Retinal pigment epithelial cell (primary cell): ENCODE results near the gene FRS2.

Experiments used
- DNase-seq: peaks from one replicate; pipeline ENCODE4 v3.0.0-alpha.2; 2010; ENCODE audit warnings: low read depth
- H3K4me3 ChIP-seq: 2 replicates; pipeline ENCODE4 v1.5.1; 2011; ENCODE audit warnings: mild to moderate bottlenecking, low read length, control low read depth, moderate library complexity
- CTCF ChIP-seq: conservative IDR thresholded peaks from 2 replicates; pipeline ENCODE4 v1.5.1; 2011; ENCODE audit warnings: low read depth, low read length, control low read depth, inconsistent platforms

FRS2 gene

DNA sequence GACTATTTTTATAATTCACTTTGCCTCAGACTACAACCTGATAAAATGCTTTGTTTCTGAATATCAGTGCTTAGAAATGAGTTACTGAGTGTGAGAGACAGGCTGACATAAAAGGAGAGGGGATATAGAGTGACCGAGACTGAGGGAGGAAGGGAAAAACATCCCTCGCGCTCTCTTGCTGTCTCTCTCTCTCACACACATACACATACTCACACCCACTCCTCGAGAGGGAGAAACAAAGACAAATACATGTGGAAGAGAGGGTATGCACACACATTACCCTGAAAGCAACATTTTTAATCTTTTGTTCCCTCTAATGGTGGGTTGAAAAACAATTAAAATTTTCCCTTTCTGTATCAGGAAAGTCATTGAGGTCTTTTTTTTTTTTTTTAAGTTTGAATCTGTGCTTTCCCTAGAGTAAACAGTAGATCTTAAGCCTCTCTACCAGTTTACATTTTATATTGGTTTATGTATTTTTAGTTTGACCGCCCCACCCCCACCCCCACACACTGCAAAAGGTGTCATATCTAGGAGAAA lies 45.3 kb downstream of the FRS2 start:
- no peak for DNase-seq
- H3K4me3 ChIP-seq: no peak overlapping the region
- no peak for TF ChIP-seq CTCF

DNA sequence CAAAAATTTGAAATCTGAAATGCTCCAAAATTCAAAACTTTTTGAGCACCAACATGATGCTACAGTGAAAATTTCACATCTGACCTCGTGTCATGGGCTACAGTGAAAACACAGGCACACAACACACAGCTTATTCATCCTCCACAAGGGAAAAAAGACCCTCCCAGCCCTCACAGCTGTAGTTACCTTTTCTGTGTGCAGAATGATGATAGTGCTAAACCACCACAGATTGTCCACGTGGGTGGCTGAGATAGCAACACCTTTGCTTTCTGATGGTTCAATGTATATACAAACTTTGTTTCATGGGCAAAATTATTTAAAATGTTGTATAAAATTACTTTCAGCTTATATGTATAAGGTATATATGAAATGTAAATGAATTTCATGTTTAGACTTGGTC lies 46.8 kb downstream of the FRS2 start:
- no peak for DNase-seq
- TF ChIP-seq CTCF: no peak
- no peak overlapping the region for H3K4me3 ChIP-seq

DNA sequence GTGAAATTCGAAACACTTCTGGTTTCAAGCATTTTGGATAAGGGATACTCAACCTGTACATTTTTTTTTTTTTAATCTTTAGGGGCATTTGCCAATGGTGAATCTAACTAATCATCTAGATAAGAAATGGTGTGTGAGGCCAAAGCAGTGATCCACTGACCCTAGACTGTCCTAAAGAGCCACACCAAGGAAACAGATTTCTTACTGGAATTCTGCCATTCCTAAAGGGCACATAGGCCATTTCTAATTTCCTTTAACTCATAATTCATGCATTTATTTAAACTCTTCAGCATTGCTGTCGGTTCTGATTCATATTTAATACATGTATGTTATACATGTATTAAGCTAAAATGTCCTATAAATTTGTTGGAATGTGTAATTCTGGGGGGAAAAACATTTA lies 47.2 kb downstream of the FRS2 start:
- no peak overlapping the region for H3K4me3 ChIP-seq
- no peak for TF ChIP-seq CTCF
- DNase-seq: no peak

GRCh38 chr12:69519871-69520270 lies 49.7 kb downstream of the FRS2 start:
- DNase-seq: peak; percentile 68
- TF ChIP-seq CTCF: no peak
- H3K4me3 ChIP-seq: no peak overlapping the region

DNA sequence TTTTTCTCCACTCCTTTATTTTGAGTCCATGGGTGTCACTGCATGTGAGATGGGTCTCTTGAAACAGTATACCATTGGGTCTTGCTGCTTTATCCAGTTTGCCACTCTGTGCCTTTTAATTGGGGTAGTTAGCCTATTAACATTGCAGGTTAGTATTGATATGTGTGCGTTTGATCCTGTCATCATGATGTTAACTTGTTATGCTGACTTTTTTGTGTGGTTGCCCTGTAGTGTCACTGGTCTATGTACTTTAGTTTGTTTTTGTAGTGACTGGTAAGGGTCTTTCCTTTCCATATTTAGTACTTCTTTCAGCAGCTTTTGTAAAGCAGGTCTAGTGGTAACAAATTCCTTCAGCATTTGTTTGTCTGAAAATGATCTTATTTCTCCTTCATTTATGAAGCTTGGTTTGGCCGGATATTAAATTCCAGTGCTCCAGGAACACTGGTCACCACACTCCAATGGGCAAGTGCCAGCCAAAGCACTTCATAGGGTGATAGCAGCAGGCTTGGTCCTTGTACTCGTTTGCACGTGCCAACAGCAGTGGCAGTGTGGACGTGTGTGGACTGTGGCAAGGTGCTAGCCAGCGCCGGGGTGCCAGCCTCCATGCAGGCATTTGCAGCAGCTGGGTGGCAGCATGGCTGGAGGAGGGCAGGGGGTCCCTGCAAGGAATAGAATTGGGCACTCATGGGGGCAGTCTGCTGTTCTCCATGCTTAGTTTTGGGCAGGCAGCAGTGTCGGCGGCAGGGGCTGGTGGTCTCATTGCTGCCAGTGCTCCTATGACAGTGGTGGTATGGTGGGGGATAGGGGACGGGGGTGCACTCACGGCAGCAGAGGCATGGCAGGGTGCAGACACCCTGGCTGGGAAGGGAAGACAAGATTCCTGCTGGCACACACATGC lies 53.5 kb downstream of the FRS2 start:
- TF ChIP-seq CTCF: no peak
- no peak overlapping the region for H3K4me3 ChIP-seq
- no peak for DNase-seq

GRCh38 chr12:69524331-69524630 lies 54.1 kb downstream of the FRS2 start:
- H3K4me3 ChIP-seq: no peak overlapping the region
- no peak for TF ChIP-seq CTCF
- DNase-seq: no peak
